Left colon (tissue), 2 donors: ENCODE results near the gene KCNG4. TPM values are rescaled to one million over a fixed set of nuclear protein-coding genes. Genes with fewer than 3 reads are reported as not detected.

Experiments
- ATAC-seq: fragments of 200-7000 bp; cut with Tn5 transposase; one replicate; pipeline ENCODE4 v1.9.1; 2020; ENCODE audit warnings: mild to moderate bottlenecking, moderate library complexity
- DNase-seq, 2 donors: peaks; one replicate each; pipeline ENCODE4 v3.0.0-alpha.2; 2020
- intact Hi-C, 2 donors: fragments of 100-400 bp; cut with DNase I in 1 of 2; cut with micrococcal nuclease in 1 of 2; formaldehyde crosslinking; loops; one replicate each; pipeline versions ENCODE4 v1.11.2 to v1.14.0; 2022; cut with DNase I, micrococcal nuclease
- long read RNA-seq: library from polyadenylated mRNA; unstranded; transcript quantifications from one replicate; pipeline ENCODE4 v2.0.0, GENCODE V29; 2021
- total RNA-seq, 2 donors: library from RNA; stranded (reverse); fragmentation: NEBNext Ultra II Directional; extraction: Animal tissue kit (Norgen Biotek cat#: 25700); gene quantifications; one replicate each; pipeline ENCODE4 v1.2.1, GENCODE V29; 2021
- donor health status: DM: no; HTN: no; CAD: no.
- donor health status: DM: yes; HTN: yes; CAD: no.

The KCNG4 gene
- total RNA-seq, result not detected
- long read RNA-seq, result 0 reads

GRCh38 chr16:84239909-84240308 is at the start of gene KCNG4:
Gene KCNG4 (minus strand): TSS chr16:84240012. CDS start chr16:84237485, 2,527 bp downstream.
- no peak for ATAC-seq
- no peak for DNase-seq
- intact Hi-C loops, result no loop called here

- no peak for DNase-seq
- intact Hi-C loops, result no loop called here
- ATAC-seq, result no peak
Observed at GRCh38 chr16:84288902-84289301, 49.1 kb upstream of the KCNG4 start.

GRCh38 chr16:84286578-84287240 is 46.9 kb upstream of the KCNG4 start:
- ATAC-seq (peak; percentile 43), DNase-seq (peak; percentile 34 to 43)
- intact Hi-C loops, result no loop called here

GRCh38 chr16:84284154-84284722 is 44.4 kb upstream of the KCNG4 start:
- ATAC-seq, result peak; percentile 90
- peak; percentile 66 to 68 for DNase-seq
- intact Hi-C loops, result no loop called here

- peak; percentile 59 for ATAC-seq
- intact Hi-C loops, result no loop called here
- DNase-seq, result no peak
Observed at GRCh38 chr16:84283314-84284153, 43.7 kb upstream of the KCNG4 start.

GRCh38 chr16:84282533-84282932 is 42.7 kb upstream of the KCNG4 start:
- ATAC-seq, result no peak
- intact Hi-C loops, result no loop called here

GRCh38 chr16:84281074-84281473 is 41.3 kb upstream of the KCNG4 start:
- no peak for DNase-seq
- no peak for ATAC-seq
- intact Hi-C loops, result no loop called here

More at GRCh38 chr16:84282533-84282932, 42.7 kb upstream of the KCNG4 start:
- no peak for DNase-seq

GRCh38 chr16:84279881-84280280 is 40.1 kb upstream of the KCNG4 start:
- intact Hi-C loops, result loop anchor here in 1 of 2 donors (5.0 kb wide), 1 partner anchor 207 kb away; no protein-coding TSS in a partner anchor
- no peak for DNase-seq
- no peak for ATAC-seq

- DNase-seq (no peak), ATAC-seq (no peak)
- intact Hi-C loops, result loop anchor here in 1 of 2 donors (5.0 kb wide), 1 partner anchor 208 kb away; no protein-coding TSS in a partner anchor
Observed at GRCh38 chr16:84278968-84279367, 39.2 kb upstream of the KCNG4 start.

GRCh38 chr16:84278333-84278732 is 38.5 kb upstream of the KCNG4 start:
- ATAC-seq (no peak), DNase-seq (no peak)
- intact Hi-C loops, result loop anchor here in 1 of 2 donors (5.0 kb wide), 1 partner anchor 209 kb away; no protein-coding TSS in a partner anchor

GRCh38 chr16:84277244-84277823 is 37.5 kb upstream of the KCNG4 start:
- peak; percentile 42 to 89 for DNase-seq
- peak; percentile 89 for ATAC-seq
- intact Hi-C loops, result loop anchor here in 1 of 2 donors (5.0 kb wide), 1 partner anchor 210 kb away; no protein-coding TSS in a partner anchor

GRCh38 chr16:84275585-84276151 is 35.9 kb upstream of the KCNG4 start:
- ATAC-seq (no peak), DNase-seq (no peak)
- intact Hi-C loops, result loop anchor here in 1 of 2 donors (5.0 kb wide), 1 partner anchor 212 kb away; no protein-coding TSS in a partner anchor

GRCh38 chr16:84274515-84274914 is 34.7 kb upstream of the KCNG4 start:
- ATAC-seq (no peak), DNase-seq (no peak)
- intact Hi-C loops, result no loop called here

- DNase-seq (no peak), ATAC-seq (no peak)
- intact Hi-C loops, result no loop called here
Observed at GRCh38 chr16:84272740-84273320, 33.0 kb upstream of the KCNG4 start.

GRCh38 chr16:84271866-84272265 is 32.1 kb upstream of the KCNG4 start:
- no peak for ATAC-seq
- no peak for DNase-seq
- intact Hi-C loops, result no loop called here

- intact Hi-C loops, result no loop called here
- DNase-seq (no peak), ATAC-seq (no peak)
Observed at GRCh38 chr16:84271037-84271436, 31.2 kb upstream of the KCNG4 start.

GRCh38 chr16:84270531-84270930 is 30.7 kb upstream of the KCNG4 start:
- DNase-seq, result no peak
- intact Hi-C loops, result no loop called here
- ATAC-seq, result no peak

GRCh38 chr16:84270071-84270470 is 30.3 kb upstream of the KCNG4 start:
- intact Hi-C loops, result no loop called here
- DNase-seq (no peak), ATAC-seq (no peak)
